ENCODE data around the gene CYP27B1. TPM values are rescaled to one million over a fixed set of nuclear protein-coding genes. Genes with fewer than 3 reads are reported as not detected.

Gene CYP27B1
- total and polyA plus RNA-seq, 4 donors: 0.05 to 1.6 (median 0.17) TPM

DNA sequence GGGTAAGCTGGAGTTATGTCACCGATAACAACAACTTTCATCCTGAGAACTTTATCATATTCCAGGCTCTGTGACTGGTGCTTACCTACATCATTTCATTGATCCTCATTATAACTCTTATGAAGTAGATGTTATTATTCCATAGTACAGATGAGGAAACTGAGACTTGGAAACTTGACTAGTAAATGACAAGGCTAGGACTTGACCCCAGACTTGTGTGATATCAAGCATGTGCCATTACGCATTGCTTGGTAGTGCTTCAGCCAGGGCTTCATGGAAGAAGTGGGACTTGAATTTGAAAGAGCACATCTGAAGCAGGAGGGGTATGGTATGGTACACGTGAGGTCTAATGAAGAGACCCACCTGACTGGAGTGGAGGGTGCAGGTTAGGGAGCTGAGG, 39.8 kb upstream of the CYP27B1 start (continued):
- TF ChIP-seq RXRA (IDR thresholded peaks at IDR 0.05) (no peak), FOXA2 (IDR thresholded peaks at IDR 0.05) (no peak), ATF3 (IDR thresholded peaks at IDR 0.05) (no peak), HNF4A (conservative IDR thresholded peaks at IDR 0.05) (no peak), NR2F2 (IDR thresholded peaks at IDR 0.05) (no peak), FOXA1 (IDR thresholded peaks at IDR 0.05) (no peak), RAD21 (IDR thresholded peaks at IDR 0.05) (no peak)

DNA sequence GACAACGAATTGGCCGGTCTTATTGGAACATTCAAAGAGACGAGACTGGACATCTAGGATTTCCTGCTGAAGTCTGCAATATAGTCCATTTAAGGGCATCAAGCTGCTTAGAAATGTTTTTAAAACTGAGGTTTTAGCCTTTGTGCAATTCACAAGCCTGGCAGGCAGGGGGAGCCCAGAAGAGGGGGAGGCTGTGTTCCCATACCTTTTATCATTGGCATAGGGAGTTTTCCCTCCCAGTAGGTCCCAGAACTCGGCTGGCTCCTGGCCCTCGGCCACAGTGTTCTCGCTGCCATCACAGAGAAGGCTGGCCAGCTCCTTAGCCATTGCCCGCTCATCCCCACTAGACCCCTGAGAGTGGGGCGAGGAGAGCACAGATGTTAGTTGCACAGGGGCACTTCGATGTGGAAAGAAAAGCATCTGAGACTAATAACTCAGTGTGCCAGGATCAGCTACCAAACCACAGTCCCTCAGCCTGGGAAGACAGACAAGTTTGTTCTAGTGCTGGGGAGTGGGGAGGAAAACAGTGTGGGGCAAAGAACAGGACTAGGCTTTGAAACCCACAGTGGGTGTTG, 36.5 kb upstream of the CYP27B1 start:
- TF ChIP-seq RXRA (IDR thresholded peaks at IDR 0.05) (no peak), CTCF (IDR thresholded peaks at IDR 0.05; ENCODE audit: low read depth, low read length, missing input control) (peak; percentile 78), YY1 (IDR thresholded peaks at IDR 0.05) (no peak), RAD21 (IDR thresholded peaks at IDR 0.05) (peak; percentile 82 to 91), NR2F2 (IDR thresholded peaks at IDR 0.05) (no peak)
- H3K4me1 ChIP-seq (ENCODE audit: control insufficient read depth in 4 of 4, insufficient read depth in 4 of 4, low read length in 3 of 4): no peaks in the 10 kb centered on the region

DNA sequence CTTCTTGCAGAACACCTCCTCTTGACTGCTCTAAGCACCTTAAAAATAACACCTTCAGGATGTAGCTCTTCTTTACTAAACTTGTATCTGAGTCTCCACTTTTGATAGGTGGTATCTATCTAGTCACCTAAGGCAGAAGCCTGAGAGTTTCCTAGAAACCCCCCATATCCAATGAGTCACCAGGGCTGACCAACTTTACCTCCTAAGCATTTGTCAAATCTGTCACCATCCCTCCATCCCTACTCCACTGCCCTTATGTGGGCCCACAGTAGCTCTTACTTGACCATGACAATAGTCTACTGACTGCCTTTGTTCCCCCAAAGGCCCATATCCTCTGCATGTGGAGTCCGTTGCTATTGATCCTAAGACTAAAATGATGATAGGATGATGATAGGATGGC, 35.7 kb upstream of the CYP27B1 start:
- Histone ChIP-seq H3K9me3 (ENCODE audit: control insufficient read depth in 4 of 4, low read length in 3 of 4) (no peaks in the 10 kb centered on the region), H3K36me3 (ENCODE audit: control insufficient read depth in 4 of 4, insufficient read depth in 3 of 4, low read depth in 1 of 4, low read length in 3 of 4) (peaks cover 7 to 57% (median 39%) of the 10 kb centered on the region in 4 donors), H3K9ac (ENCODE audit: low read depth in 1 of 2, low read length in 2 of 2) (no peak overlapping the region), H3K4me1 (ENCODE audit: control insufficient read depth in 4 of 4, insufficient read depth in 4 of 4, low read length in 3 of 4) (no peaks in the 10 kb centered on the region), H3K4me3 (ENCODE audit: low read depth in 1 of 3, low read length in 3 of 3) (no peak overlapping the region), H3K27ac (ENCODE audit: low read depth in 1 of 2, low read length in 2 of 2) (no peak overlapping the region), H3K27me3 (ENCODE audit: control insufficient read depth in 4 of 4, insufficient read depth in 4 of 4, low read length in 3 of 4) (no peaks in the 10 kb centered on the region)
- no peak for TF ChIP-seq CTCF (IDR thresholded peaks at IDR 0.05; ENCODE audit: low read depth, low read length, missing input control)
- no peak for TF ChIP-seq RXRA (IDR thresholded peaks at IDR 0.05)
- TF ChIP-seq JUND (IDR thresholded peaks at IDR 0.05): no peak
- DNase-seq (ENCODE audit: low spot score): no peak
- 97% methylated on average over 1 of the region's 1 CpG for WGBS

More for the DNA sequence above, 36.5 kb upstream of the CYP27B1 start:
- 58% methylated on average over 9 of the region's 9 CpGs for WGBS
- H3K9ac ChIP-seq (ENCODE audit: low read depth in 1 of 2, low read length in 2 of 2): no peak overlapping the region
- H3K27ac ChIP-seq (ENCODE audit: low read depth in 1 of 2, low read length in 2 of 2): no peak overlapping the region
- H3K36me3 ChIP-seq (ENCODE audit: control insufficient read depth in 4 of 4, insufficient read depth in 3 of 4, low read depth in 1 of 4, low read length in 3 of 4): peaks cover 4 to 62% (median 45%) of the 10 kb centered on the region in 4 donors
- no peaks in the 10 kb centered on the region for H3K27me3 ChIP-seq (ENCODE audit: control insufficient read depth in 4 of 4, insufficient read depth in 4 of 4, low read length in 3 of 4)
- H3K9me3 ChIP-seq (ENCODE audit: control insufficient read depth in 4 of 4, low read length in 3 of 4): no peaks in the 10 kb centered on the region
- DNase-seq (ENCODE audit: low spot score): no peak
- no peak overlapping the region for H3K4me3 ChIP-seq (ENCODE audit: low read depth in 1 of 3, low read length in 3 of 3)

DNA sequence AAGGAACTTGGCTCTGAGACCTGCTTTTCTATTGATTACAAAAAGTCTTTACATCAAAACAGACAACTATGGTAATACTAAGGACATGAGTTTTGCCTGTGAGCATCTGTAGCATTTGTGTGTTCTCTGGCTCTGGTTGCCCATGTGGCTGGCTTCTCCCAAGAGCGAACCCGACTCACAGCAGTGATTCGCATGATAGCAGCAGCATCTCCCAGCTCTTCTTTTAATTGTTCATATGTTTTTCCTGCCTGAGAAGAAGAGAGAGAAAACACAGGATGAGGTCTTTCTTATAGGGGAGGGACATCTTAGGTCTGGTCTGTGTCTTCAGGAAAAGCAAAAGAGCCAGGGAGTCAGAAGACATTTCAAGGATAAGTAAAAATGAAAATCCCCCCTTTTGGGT, 34.1 kb upstream of the CYP27B1 start:
- H3K36me3 ChIP-seq (ENCODE audit: control insufficient read depth in 4 of 4, insufficient read depth in 3 of 4, low read depth in 1 of 4, low read length in 3 of 4): peaks cover 7 to 57% (median 38%) of the 10 kb centered on the region in 4 donors
- 96% methylated on average over 3 of the region's 3 CpGs for WGBS
- no peak for TF ChIP-seq NR2F2 (IDR thresholded peaks at IDR 0.05)
- TF ChIP-seq FOXA1 (IDR thresholded peaks at IDR 0.05): no peak
- no peak for TF ChIP-seq ATF3 (IDR thresholded peaks at IDR 0.05)
- TF ChIP-seq FOXA2 (IDR thresholded peaks at IDR 0.05): no peak
- TF ChIP-seq RAD21 (IDR thresholded peaks at IDR 0.05): no peak
- TF ChIP-seq ZBTB33 (IDR thresholded peaks at IDR 0.05): no peak
- no peak for TF ChIP-seq CTCF (IDR thresholded peaks at IDR 0.05; ENCODE audit: low read depth, low read length, missing input control)
- no peak for TF ChIP-seq EGR1 (IDR thresholded peaks at IDR 0.05; ENCODE audit: low read depth in 2 of 2)
- no peak for TF ChIP-seq YY1 (IDR thresholded peaks at IDR 0.05)
- TF ChIP-seq JUND (IDR thresholded peaks at IDR 0.05): no peak
- no peak for TF ChIP-seq GABPA (IDR thresholded peaks at IDR 0.05 in 1 of 2, conservative IDR thresholded peaks at IDR 0.05 in 1 of 2)
- TF ChIP-seq HNF4A (conservative IDR thresholded peaks at IDR 0.05): no peak
- TF ChIP-seq, protein P1, sequence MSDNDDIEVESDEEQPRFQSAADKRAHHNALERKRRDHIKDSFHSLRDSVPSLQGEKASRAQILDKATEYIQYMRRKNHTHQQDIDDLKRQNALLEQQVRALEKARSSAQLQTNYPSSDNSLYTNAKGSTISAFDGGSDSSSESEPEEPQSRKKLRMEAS (IDR thresholded peaks at IDR 0.05): no peak

More for the DNA sequence above, 34.1 kb upstream of the CYP27B1 start:
- H3K9ac ChIP-seq (ENCODE audit: low read depth in 1 of 2, low read length in 2 of 2): no peak overlapping the region
- H3K9me3 ChIP-seq (ENCODE audit: control insufficient read depth in 4 of 4, low read length in 3 of 4): no peaks in the 10 kb centered on the region
- no peak overlapping the region for H3K27ac ChIP-seq (ENCODE audit: low read depth in 1 of 2, low read length in 2 of 2)
- no peak overlapping the region for H3K4me3 ChIP-seq (ENCODE audit: low read depth in 1 of 3, low read length in 3 of 3)
- H3K4me1 ChIP-seq (ENCODE audit: control insufficient read depth in 4 of 4, insufficient read depth in 4 of 4, low read length in 3 of 4): no peaks in the 10 kb centered on the region
- DNase-seq (ENCODE audit: low spot score): no peak
- no peaks in the 10 kb centered on the region for H3K27me3 ChIP-seq (ENCODE audit: control insufficient read depth in 4 of 4, insufficient read depth in 4 of 4, low read length in 3 of 4)

All from liver (tissue), 9 donors.